Esophagus muscularis mucosa (tissue), 3 donors: ENCODE results near the gene FOXO3.

ENCODE experiments used
- POLR2A ChIP-seq: fragments of 450-650 bp; IDR thresholded peaks from one replicate; pipeline ENCODE4 v1.6.1; 2017; ENCODE audit warnings: antibody characterized with exemption, moderate library complexity, mild to moderate bottlenecking, low read depth
- POLR2AphosphoS5 ChIP-seq, 2 donors: sonication (generic); formaldehyde crosslinking; IDR thresholded peaks; one replicate each; pipeline ENCODE4 v1.6.1; 2017; ENCODE audit warnings: antibody characterized with exemption in 2 of 2
- TF ChIP-seq, protein P1 (sequence below), 3 experiments: fragments of 200-600 bp in 2 of 3; fragments of 450-650 bp in 1 of 3; sonication (generic) in 2 of 3; IDR thresholded peaks; one replicate each; pipeline ENCODE4 v1.5.1; 2017 to 2019; ENCODE audit warnings: antibody characterized with exemption in 3 of 3, mild to moderate bottlenecking in 2 of 3, moderate library complexity in 1 of 3

DNA sequence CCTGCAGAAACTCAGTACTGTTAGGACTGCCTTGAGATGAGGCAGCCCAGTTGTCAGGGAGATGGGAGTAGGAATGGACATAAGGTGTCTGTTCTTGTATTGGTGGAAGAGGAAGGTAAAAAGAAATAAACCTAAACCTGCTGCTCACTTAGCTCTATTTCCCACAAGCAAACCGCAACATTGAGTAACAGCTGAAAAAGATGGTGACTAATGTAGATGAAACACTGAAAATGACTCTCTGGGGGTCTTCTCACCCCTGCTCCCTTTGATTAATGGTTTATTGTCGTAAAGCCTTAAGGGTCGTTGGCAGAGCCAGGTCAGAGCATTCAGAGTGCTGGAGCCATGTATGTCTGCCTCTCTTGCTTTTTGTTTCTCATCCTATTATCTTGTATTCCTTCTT is 87.5 kb downstream of the FOXO3 start:
- TF ChIP-seq POLR2AphosphoS5 (IDR thresholded peaks at IDR 0.05) = peak in 1 of 2 donors; percentile 9
- TF ChIP-seq, protein P1, sequence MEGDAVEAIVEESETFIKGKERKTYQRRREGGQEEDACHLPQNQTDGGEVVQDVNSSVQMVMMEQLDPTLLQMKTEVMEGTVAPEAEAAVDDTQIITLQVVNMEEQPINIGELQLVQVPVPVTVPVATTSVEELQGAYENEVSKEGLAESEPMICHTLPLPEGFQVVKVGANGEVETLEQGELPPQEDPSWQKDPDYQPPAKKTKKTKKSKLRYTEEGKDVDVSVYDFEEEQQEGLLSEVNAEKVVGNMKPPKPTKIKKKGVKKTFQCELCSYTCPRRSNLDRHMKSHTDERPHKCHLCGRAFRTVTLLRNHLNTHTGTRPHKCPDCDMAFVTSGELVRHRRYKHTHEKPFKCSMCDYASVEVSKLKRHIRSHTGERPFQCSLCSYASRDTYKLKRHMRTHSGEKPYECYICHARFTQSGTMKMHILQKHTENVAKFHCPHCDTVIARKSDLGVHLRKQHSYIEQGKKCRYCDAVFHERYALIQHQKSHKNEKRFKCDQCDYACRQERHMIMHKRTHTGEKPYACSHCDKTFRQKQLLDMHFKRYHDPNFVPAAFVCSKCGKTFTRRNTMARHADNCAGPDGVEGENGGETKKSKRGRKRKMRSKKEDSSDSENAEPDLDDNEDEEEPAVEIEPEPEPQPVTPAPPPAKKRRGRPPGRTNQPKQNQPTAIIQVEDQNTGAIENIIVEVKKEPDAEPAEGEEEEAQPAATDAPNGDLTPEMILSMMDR (IDR thresholded peaks at IDR 0.05) = no peak
- no peak for TF ChIP-seq POLR2A
